T-cell (primary cell): ENCODE data around the gene DRC7. TPM values are rescaled to one million over a fixed set of nuclear protein-coding genes. Genes with fewer than 3 reads are reported as not detected.
A peak's percentile ranks its signal among the peaks of the same experiment; 100 is the strongest.

Experiments used
- ATAC-seq, 4 experiments: fragments of 200-7000 bp in 3 of 4; fragments of 150-1000 bp in 1 of 4; cut with Tn5 transposase; replicated peaks in 1 of 4; 1 replicate in 3 of 4; 2 replicates in 1 of 4; pipeline ENCODE4 v1.10.0; 2021; ENCODE audit warnings: moderate library complexity in 3 of 4, mild to moderate bottlenecking in 2 of 4, moderate number of reproducible peaks in 1 of 4
- CTCF ChIA-PET, 2 donors: fragments of 300-600 bp; sonication (Branson Sonifier 250); formaldehyde crosslinking; loops; one replicate each; lab custom pipeline; 2022; ENCODE audit warnings: antibody characterized with exemption in 2 of 2; lab: Charles Lee
- POLR2A ChIA-PET, 2 donors: fragments of 300-600 bp; sonication (Branson Sonifier 250); formaldehyde crosslinking; loops; one replicate each; lab custom pipeline; 2022; ENCODE audit warnings: antibody characterized with exemption in 2 of 2; lab: Charles Lee
- DNase-seq, 35 experiments: peaks; one replicate each; pipeline versions ENCODE4 v3.0.0 to v3.0.0-alpha.2; 2013 to 2023
- H3K27ac ChIP-seq: one replicate; pipeline ENCODE4 v1.5.1; 2013; ENCODE audit warnings: low read length
- H3K27me3 ChIP-seq, 2 experiments: replicated peaks in 1 of 2; 1 replicate in 1 of 2; 2 replicates in 1 of 2; pipeline versions ENCODE4 v1.6.1 to v1.7.0; 2013; ENCODE audit warnings: low read length in 1 of 2, mixed read lengths in 1 of 2; ENCODE audit not compliant: control insufficient read depth in 2 of 2, insufficient read depth in 2 of 2; ENCODE audit errors: extremely low read depth in 1 of 2
- H3K36me3 ChIP-seq, 2 donors: 1 replicate in 1 of 2; 2 replicates in 1 of 2; pipeline versions ENCODE4 v1.6.1 to v1.7.0; 2013; ENCODE audit warnings: low read length in 1 of 2; ENCODE audit not compliant: control insufficient read depth in 2 of 2, insufficient read depth in 1 of 2; ENCODE audit errors: extremely low read depth in 1 of 2
- H3K4me1 ChIP-seq, 2 experiments: 1 replicate in 1 of 2; 2 replicates in 1 of 2; pipeline versions ENCODE4 v1.6.1 to v1.7.0; 2013; ENCODE audit warnings: low read length in 2 of 2, mixed read lengths in 1 of 2; ENCODE audit not compliant: insufficient read depth in 2 of 2, control insufficient read depth in 1 of 2; ENCODE audit errors: extremely low read depth in 1 of 2
- H3K4me3 ChIP-seq, 2 donors: 1 replicate in 1 of 2; 2 replicates in 1 of 2; pipeline versions ENCODE4 v1.5.1 to v1.7.0; 2013; ENCODE audit warnings: mild to moderate bottlenecking in 2 of 2, low read length in 1 of 2, moderate library complexity in 1 of 2; ENCODE audit not compliant: control insufficient read depth in 1 of 2; ENCODE audit errors: extremely low read depth in 1 of 2
- H3K9me3 ChIP-seq: 2 replicates; pipeline ENCODE4 v1.7.0; 2013
- H3K27ac Mint-ChIP-seq, 2 donors: one replicate each; pipeline ENCODE4 v1.8.0; 2020 to 2021; ENCODE audit warnings: mild to moderate bottlenecking in 2 of 2, mixed read lengths in 2 of 2
- H3K27me3 Mint-ChIP-seq, 2 donors: one replicate each; pipeline ENCODE4 v1.8.0; 2021 to 2022; ENCODE audit warnings: mixed read lengths in 2 of 2
- H3K36me3 Mint-ChIP-seq: one replicate; pipeline ENCODE4 v1.8.0; 2021; ENCODE audit warnings: mixed read lengths
- H3K4me1 Mint-ChIP-seq, 3 donors: one replicate each; pipeline ENCODE4 v1.8.0; 2020 to 2022; ENCODE audit warnings: mixed read lengths in 3 of 3, mild to moderate bottlenecking in 1 of 3
- H3K4me3 Mint-ChIP-seq, 3 donors: one replicate each; pipeline ENCODE4 v1.8.0; 2020 to 2022; ENCODE audit warnings: mild to moderate bottlenecking in 3 of 3, mixed read lengths in 3 of 3, moderate library complexity in 3 of 3
- H3K9me3 Mint-ChIP-seq, 3 donors: one replicate each; pipeline ENCODE4 v1.8.0; 2020 to 2022; ENCODE audit warnings: mixed read lengths in 3 of 3
- WGBS: methylation state at CpG from one replicate; pipeline ENCODE4 v1.1.5; 2013; ENCODE audit warnings: missing lambda C conversion rate; ENCODE audit not compliant: insufficient coverage; 5-methylcytosine and 5-hydroxymethylcytosine counted together
- total RNA-seq, 35 experiments: library from RNA in 6 of 35; stranded (reverse) in 6 of 35; fragments of 120-200 nt in 1 of 35; gene quantifications; one replicate each; pipeline versions ENCODE4 v1.2.1 to v1.2.4 and lab custom pipeline; 2013 to 2026

DRC7 gene
- total RNA-seq, 5 donors from 2014 or later (not counting 1 experiment from before 2014, with no cell fraction given): not detected

DNA sequence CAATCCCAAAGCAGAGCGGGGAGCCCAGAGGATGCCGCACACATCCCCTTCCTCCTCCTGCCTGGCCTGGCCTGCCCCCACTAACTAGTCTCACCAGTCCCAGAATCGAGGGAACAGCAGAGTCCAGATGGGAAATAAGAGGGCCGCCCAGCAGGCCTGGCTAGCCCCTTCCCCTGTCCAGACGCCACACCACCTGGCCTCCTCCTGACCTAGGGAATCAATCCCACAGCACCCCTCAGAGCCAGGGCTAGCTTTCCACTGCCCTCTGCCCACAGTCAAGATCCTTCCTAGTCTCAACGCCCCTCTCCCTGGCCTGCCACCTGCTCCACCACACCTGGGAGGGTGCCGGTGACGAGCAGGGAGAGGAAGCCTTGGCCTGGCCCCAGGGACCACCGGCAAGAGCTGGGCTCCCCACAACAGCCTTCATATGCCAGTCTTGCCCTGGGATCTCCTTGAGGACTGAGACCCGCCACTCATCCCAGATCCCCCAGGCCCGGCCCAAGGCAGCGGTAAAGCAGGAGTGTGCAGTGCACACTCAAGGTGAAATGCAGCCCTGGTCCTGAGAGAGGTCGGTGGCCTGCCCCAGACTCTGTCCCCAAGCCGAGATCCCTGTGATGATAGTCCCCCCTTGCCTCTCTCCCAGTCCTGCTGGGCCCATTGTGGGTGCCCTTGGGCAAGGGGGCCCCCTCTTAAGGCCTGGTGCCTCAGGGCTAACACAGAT, 68.8 kb downstream of the DRC7 start:
- 87% methylated on average over 12 of the region's 14 CpGs for WGBS

DNA sequence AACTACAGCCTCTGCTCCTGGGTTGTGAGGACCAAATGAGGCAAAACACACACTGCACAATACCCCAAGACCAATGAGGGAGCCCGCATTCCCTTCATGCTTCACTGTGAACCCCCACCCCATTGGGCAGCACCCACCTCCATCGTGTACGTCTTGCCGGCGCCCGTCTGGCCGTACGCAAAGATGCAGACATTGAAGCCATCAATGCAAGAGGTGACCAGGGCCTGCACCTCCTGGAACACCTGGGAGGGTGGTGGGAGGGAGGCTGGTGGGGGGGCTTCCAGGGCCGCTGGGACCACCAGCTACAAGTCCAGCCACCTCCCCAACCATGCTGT, 69.4 kb downstream of the DRC7 start:
- 90% methylated on average over 2 of the region's 9 CpGs for WGBS
- no peak for ATAC-seq
- H3K36me3 ChIP-seq: no peaks in the 10 kb centered on the region

More for the DNA sequence above, 68.8 kb downstream of the DRC7 start:
- Mint-ChIP-seq H3K27ac (no peak overlapping the region), H3K9me3 (no peaks in the 10 kb centered on the region), H3K4me3 (no peak overlapping the region), H3K4me1 (peaks cover 0 to 2% (median 0%) of the 10 kb centered on the region in 3 donors), H3K36me3 (no peaks in the 10 kb centered on the region), H3K27me3 (no peaks in the 10 kb centered on the region)
- peaks cover 0 to 8% of the 10 kb centered on the region in 2 experiments for H3K4me1 ChIP-seq
- H3K9me3 ChIP-seq: no peaks in the 10 kb centered on the region
- no peak overlapping the region for H3K4me3 ChIP-seq
- ChIA-PET POLR2A (no interaction called here), CTCF (no interaction called here)
- ATAC-seq: no peak
- H3K36me3 ChIP-seq: no peaks in the 10 kb centered on the region
- DNase-seq: no peak
- H3K27ac ChIP-seq: no peak overlapping the region
- peaks cover 0 to 2% of the 10 kb centered on the region in 2 experiments for H3K27me3 ChIP-seq

DNA sequence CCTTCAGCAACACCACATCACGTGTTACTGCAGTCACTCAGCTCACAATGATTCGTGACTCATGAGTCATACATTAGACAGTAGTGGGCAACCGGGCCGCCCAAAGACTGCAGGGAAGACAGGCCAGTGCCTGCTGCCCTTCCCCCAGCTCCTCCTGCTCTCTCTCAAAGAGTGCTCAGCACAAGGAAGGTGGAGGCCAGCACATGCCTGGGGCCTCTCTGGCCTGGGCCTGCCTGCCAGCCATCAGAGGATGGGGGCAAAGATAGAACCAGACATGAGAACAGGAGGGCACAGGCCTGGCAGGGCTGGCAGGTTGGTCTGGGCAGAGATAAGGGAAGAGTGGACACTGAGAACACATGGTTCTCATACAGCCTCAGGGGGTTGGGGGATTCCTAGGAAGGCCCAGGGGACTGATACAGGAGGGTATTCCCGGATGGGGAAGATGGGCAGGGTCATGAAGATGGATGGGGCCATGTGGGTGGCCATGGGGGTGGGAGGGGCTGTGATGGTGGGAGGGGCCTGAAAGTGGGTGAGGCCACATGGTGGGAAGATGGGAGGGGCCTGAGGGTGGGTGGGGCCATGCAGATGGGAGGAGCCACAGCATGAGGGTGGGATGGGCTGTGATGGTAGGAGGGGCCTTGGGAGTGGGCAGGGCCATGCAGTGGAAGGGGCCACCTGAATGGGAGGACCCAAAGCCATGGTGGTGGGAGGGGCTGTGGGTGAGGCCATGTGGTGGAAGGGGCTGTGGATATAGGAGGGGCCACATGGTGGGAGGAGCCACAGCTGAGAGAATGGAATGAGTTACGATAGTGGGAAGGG, 69.9 kb downstream of the DRC7 start:
- no peaks in the 10 kb centered on the region for H3K36me3 ChIP-seq

More for the DNA sequence above, 69.4 kb downstream of the DRC7 start:
- H3K4me3 Mint-ChIP-seq: no peak overlapping the region
- H3K4me3 ChIP-seq: no peak overlapping the region
- H3K9me3 ChIP-seq: no peaks in the 10 kb centered on the region
- peaks cover 0 to 3% of the 10 kb centered on the region in 2 experiments for H3K4me1 ChIP-seq
- no peak for DNase-seq
- peaks cover 0 to 2% of the 10 kb centered on the region in 2 experiments for H3K27me3 ChIP-seq
- H3K27ac ChIP-seq: no peak overlapping the region
- CTCF ChIA-PET: no interaction called here
- no peaks in the 10 kb centered on the region for H3K36me3 Mint-ChIP-seq
- H3K4me1 Mint-ChIP-seq: peaks cover 0 to 2% (median 0%) of the 10 kb centered on the region in 3 donors
- H3K27me3 Mint-ChIP-seq: no peaks in the 10 kb centered on the region
- POLR2A ChIA-PET: no interaction called here
- H3K9me3 Mint-ChIP-seq: no peaks in the 10 kb centered on the region
- H3K27ac Mint-ChIP-seq: no peak overlapping the region

DNA sequence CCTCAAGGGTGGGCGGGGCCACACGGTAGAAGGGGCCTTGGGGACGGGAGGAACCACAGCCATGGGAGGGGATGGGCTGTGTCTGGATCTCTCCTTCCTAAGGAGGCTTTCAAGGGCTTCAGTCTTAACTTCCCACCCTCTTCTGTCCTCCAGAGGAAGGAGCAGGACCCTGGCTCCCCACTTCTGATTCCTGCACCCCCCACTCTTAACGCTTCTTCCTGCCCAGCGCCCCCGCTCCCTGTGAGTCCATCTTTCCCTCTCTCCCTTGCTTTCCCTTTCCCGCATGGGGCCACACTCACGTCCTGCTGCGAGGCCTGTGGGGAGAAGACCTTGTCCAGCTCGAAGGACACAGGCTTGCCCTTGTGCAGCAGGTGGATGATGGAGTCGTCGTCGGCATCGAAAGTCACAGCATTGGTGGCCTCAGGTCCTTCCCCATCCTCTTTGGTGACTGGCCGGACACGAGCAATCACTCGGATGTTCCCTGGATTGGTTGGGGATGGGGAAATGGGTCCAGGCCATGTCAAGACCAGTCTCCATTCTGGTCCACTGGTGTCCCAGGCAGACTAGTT, 70.6 kb downstream of the DRC7 start:
- H3K9me3 Mint-ChIP-seq: no peaks in the 10 kb centered on the region
- POLR2A ChIA-PET: interaction anchor here in 1 of 2 donors (0.6 kb wide), 1 partner anchor 35 kb away, joined by 8 read pairs; no protein-coding TSS in a partner anchor

More for the DNA sequence above, 69.9 kb downstream of the DRC7 start:
- Mint-ChIP-seq H3K36me3 (no peaks in the 10 kb centered on the region), H3K27me3 (no peaks in the 10 kb centered on the region), H3K27ac (no peak overlapping the region), H3K4me3 (no peak overlapping the region), H3K9me3 (no peaks in the 10 kb centered on the region), H3K4me1 (peaks cover 0 to 2% (median 0%) of the 10 kb centered on the region in 3 donors)
- DNase-seq: peak in 16 of 35 experiments; percentile 5 to 46 (median 16)
- ChIA-PET POLR2A (interaction anchor here in 1 of 2 donors (0.6 kb wide), 1 partner anchor 36 kb away, joined by 8 read pairs; no protein-coding TSS in a partner anchor), CTCF (no interaction called here)
- H3K27ac ChIP-seq: no peak overlapping the region
- no peak overlapping the region for H3K4me3 ChIP-seq
- WGBS: 84% methylated on average over 5 of the region's 6 CpGs
- no peaks in the 10 kb centered on the region for H3K4me1 ChIP-seq
- peaks cover 0 to 2% of the 10 kb centered on the region in 2 experiments for H3K27me3 ChIP-seq
- H3K9me3 ChIP-seq: no peaks in the 10 kb centered on the region
- peak in 2 of 4 experiments; percentile 46 to 74 for ATAC-seq

DNA sequence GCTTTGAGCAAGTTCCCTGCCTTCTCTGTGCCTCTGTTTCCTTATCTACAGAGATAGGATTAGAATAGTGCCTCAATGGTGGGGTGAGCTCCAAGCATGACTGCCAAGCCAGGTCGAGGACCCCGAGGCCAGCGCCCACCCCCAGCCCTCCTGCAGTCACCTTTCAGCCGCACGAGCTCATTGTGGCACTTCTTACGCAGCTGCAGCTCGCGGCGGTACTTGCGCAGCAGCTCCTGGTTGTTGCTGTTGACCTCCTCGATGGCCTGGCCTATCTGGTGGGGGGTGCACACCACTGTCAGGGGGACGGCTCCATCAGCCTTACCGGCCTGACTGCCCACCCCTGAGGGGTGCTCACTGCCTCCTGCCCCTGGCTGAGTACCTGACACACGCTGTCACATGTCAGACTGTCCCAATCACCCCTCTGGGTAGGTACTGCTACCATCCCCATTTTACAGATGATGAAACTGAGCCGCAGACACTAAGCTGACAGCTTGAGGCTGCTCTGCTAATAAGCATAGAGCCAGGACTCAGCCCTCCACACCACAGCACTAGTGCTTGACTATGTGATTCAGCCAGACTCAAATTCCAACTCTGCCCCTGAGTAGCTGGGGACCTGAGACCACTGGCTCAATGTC, 72.2 kb downstream of the DRC7 start:
- no peaks in the 10 kb centered on the region for H3K27me3 Mint-ChIP-seq
- H3K36me3 ChIP-seq: no peaks in the 10 kb centered on the region
- no peaks in the 10 kb centered on the region for H3K9me3 Mint-ChIP-seq
- POLR2A ChIA-PET: no interaction called here
- H3K36me3 Mint-ChIP-seq: no peaks in the 10 kb centered on the region
- WGBS: 84% methylated on average over 15 of the region's 15 CpGs
- no peak overlapping the region for H3K27ac Mint-ChIP-seq
- no peaks in the 10 kb centered on the region for H3K9me3 ChIP-seq
- no peaks in the 10 kb centered on the region for H3K4me1 ChIP-seq
- CTCF ChIA-PET: no interaction called here
- DNase-seq: no peak
- ATAC-seq: no peak
- H3K4me3 ChIP-seq: no peak overlapping the region
- H3K27me3 ChIP-seq: peaks cover 0 to 2% of the 10 kb centered on the region in 2 experiments
- no peak overlapping the region for H3K27ac ChIP-seq
- H3K4me1 Mint-ChIP-seq: no peaks in the 10 kb centered on the region
- no peak overlapping the region for H3K4me3 Mint-ChIP-seq

More for the DNA sequence above, 70.6 kb downstream of the DRC7 start:
- Histone ChIP-seq H3K36me3 (no peaks in the 10 kb centered on the region), H3K9me3 (no peaks in the 10 kb centered on the region), H3K4me3 (no peak overlapping the region), H3K27ac (no peak overlapping the region), H3K4me1 (no peaks in the 10 kb centered on the region), H3K27me3 (peaks cover 0 to 2% of the 10 kb centered on the region in 2 experiments)
- H3K27me3 Mint-ChIP-seq: no peaks in the 10 kb centered on the region
- no peaks in the 10 kb centered on the region for H3K4me1 Mint-ChIP-seq
- no peak for ATAC-seq
- WGBS: 92% methylated on average over 9 of the region's 17 CpGs
- H3K4me3 Mint-ChIP-seq: no peak overlapping the region
- no peak overlapping the region for H3K27ac Mint-ChIP-seq
- no peaks in the 10 kb centered on the region for H3K36me3 Mint-ChIP-seq
- CTCF ChIA-PET: no interaction called here
- no peak for DNase-seq
